IMR-90 (cell line): ENCODE data around the gene GRID1. TPM values are rescaled to one million over a fixed set of nuclear protein-coding genes. Genes with fewer than 3 reads are reported as not detected.

Source experiments
- ATAC-seq: fragments of 200-7000 bp; cut with Tn5 transposase; 2 replicates; pipeline ENCODE4 v1.9.1; 2020; ENCODE audit warnings: low read depth, mild to moderate bottlenecking, moderate library complexity
- BruUV-seq: library from RNA; stranded (reverse); fragments of 400-500 nt; replicated peaks from 2 replicates; lab custom pipeline; 2021; lab: Mats Ljungman, UMichigan
- CTCF ChIA-PET: fragments of 300-600 bp; formaldehyde crosslinking; extraction: SDS; loops from one replicate; lab custom pipeline; 2021; ENCODE audit warnings: antibody characterized with exemption; lab: Yijun Ruan, JAX
- POLR2A ChIA-PET: fragments of 300-600 bp; sonication (Branson Sonifier 250); formaldehyde crosslinking; loops from one replicate; lab custom pipeline; 2022; ENCODE audit warnings: antibody characterized with exemption; ENCODE audit not compliant: unreplicated experiment; lab: Charles Lee
- DNase-seq: peaks from one replicate; pipeline ENCODE4 v3.0.0; 2013
- H2AFZ ChIP-seq: replicated peaks from 2 replicates; pipeline ENCODE3; 2013; ENCODE audit warnings: low read length, mild to moderate bottlenecking; ENCODE audit not compliant: poor library complexity
- H2AK5ac ChIP-seq: 2 replicates; pipeline ENCODE4 v1.6.1; 2013; ENCODE audit warnings: low read depth, low read length, inconsistent platforms
- H2AK9ac ChIP-seq: replicated peaks from 2 replicates; pipeline ENCODE3; 2013; ENCODE audit warnings: mild to moderate bottlenecking, low read depth, low read length, moderate library complexity; ENCODE audit not compliant: poor library complexity
- H2BK120ac ChIP-seq: 2 replicates; pipeline ENCODE4 v1.6.1; 2013; ENCODE audit warnings: low read depth, low read length, inconsistent platforms
- H2BK15ac ChIP-seq: 3 replicates; pipeline ENCODE4 v1.6.1; 2013; ENCODE audit warnings: low read depth, low read length, inconsistent platforms
- H2BK20ac ChIP-seq: 2 replicates; pipeline ENCODE4 v1.6.1; 2013; ENCODE audit warnings: low read depth, mild to moderate bottlenecking, inconsistent platforms, low read length, moderate library complexity
- H2BK5ac ChIP-seq: 2 replicates; pipeline ENCODE4 v1.6.1; 2013; ENCODE audit warnings: mild to moderate bottlenecking, low read depth, low read length, inconsistent platforms; ENCODE audit not compliant: poor library complexity, severe bottlenecking
- H3K14ac ChIP-seq: replicated peaks from 2 replicates; pipeline ENCODE4 v1.6.1; 2013; ENCODE audit warnings: low read depth, low read length, inconsistent platforms
- H3K18ac ChIP-seq: 2 replicates; pipeline ENCODE4 v1.6.1; 2013; ENCODE audit warnings: low read depth, low read length, control low read depth
- H3K23ac ChIP-seq: 2 replicates; pipeline ENCODE4 v1.6.1; 2013; ENCODE audit warnings: low read depth, low read length, inconsistent platforms
- H3K27ac ChIP-seq: 2 replicates; pipeline ENCODE4 v1.5.1; 2013; ENCODE audit warnings: mild to moderate bottlenecking, control low read depth, low read length; ENCODE audit not compliant: insufficient read depth
- H3K27me3 ChIP-seq: 2 replicates; pipeline ENCODE4 v1.6.1; 2013; ENCODE audit warnings: low read length; ENCODE audit not compliant: control insufficient read depth, insufficient read depth
- H3K36me3 ChIP-seq: 2 replicates; pipeline ENCODE4 v1.6.1; 2013; ENCODE audit warnings: low read length, mixed read lengths; ENCODE audit not compliant: control insufficient read depth, insufficient read depth
- H3K4ac ChIP-seq: 2 replicates; pipeline ENCODE4 v1.6.1; 2013; ENCODE audit warnings: low read depth, low read length, inconsistent platforms
- H3K4me1 ChIP-seq: 2 replicates; pipeline ENCODE4 v1.6.1; 2013; ENCODE audit warnings: low read length, mixed read lengths; ENCODE audit not compliant: control insufficient read depth, insufficient read depth
- H3K4me2 ChIP-seq: 2 replicates; pipeline ENCODE4 v1.6.1; 2013; ENCODE audit warnings: low read depth, mild to moderate bottlenecking, control low read depth, low read length, moderate library complexity
- H3K4me3 ChIP-seq: 2 replicates; pipeline ENCODE4 v1.5.1; 2013; ENCODE audit warnings: low read depth, mild to moderate bottlenecking, control low read depth, low read length, moderate library complexity; ENCODE audit not compliant: insufficient read depth
- H3K56ac ChIP-seq: 2 replicates; pipeline ENCODE4 v1.6.1; 2013; ENCODE audit warnings: low read length, inconsistent platforms; ENCODE audit not compliant: insufficient read depth; ENCODE audit errors: extremely low read depth
- H3K79me1 ChIP-seq, 2 experiments: 2 replicates each; pipeline ENCODE4 v1.6.1; 2013; ENCODE audit warnings: low read length in 2 of 2, inconsistent platforms in 1 of 2, low read depth in 1 of 2
- H3K9ac ChIP-seq: 2 replicates; pipeline ENCODE4 v1.6.1; 2013; ENCODE audit warnings: low read depth, low read length, control low read depth
- H3K9me1 ChIP-seq: 2 replicates; pipeline ENCODE4 v1.6.1; 2013; ENCODE audit warnings: low read length, inconsistent platforms; ENCODE audit not compliant: insufficient read depth
- H3K9me3 ChIP-seq: 2 replicates; pipeline ENCODE4 v1.6.1; 2013; ENCODE audit warnings: low read length; ENCODE audit not compliant: control insufficient read depth, insufficient read depth
- H4K20me1 ChIP-seq: 2 replicates; pipeline ENCODE4 v1.6.1; 2013; ENCODE audit warnings: low read length, inconsistent platforms; ENCODE audit not compliant: insufficient read depth
- H4K5ac ChIP-seq: 2 replicates; pipeline ENCODE4 v1.6.1; 2013; ENCODE audit warnings: mild to moderate bottlenecking, low read depth, low read length, control low read depth
- H4K8ac ChIP-seq, 2 experiments: 2 replicates each; pipeline ENCODE4 v1.6.1; 2013; ENCODE audit warnings: low read depth in 2 of 2, low read length in 2 of 2, control low read depth in 1 of 2, inconsistent platforms in 1 of 2
- H4K91ac ChIP-seq: 2 replicates; pipeline ENCODE4 v1.6.1; 2013; ENCODE audit warnings: low read depth, low read length, inconsistent platforms; ENCODE audit not compliant: insufficient read depth
- BHLHE40 ChIP-seq: fragments of 150-350 bp; IDR thresholded peaks from 2 replicates; pipeline ENCODE4 v1.6.1; 2016; ENCODE audit warnings: mild to moderate bottlenecking, low read depth, low read length
- CEBPB ChIP-seq: IDR thresholded peaks from 2 replicates; pipeline ENCODE4 v1.6.1; 2012; ENCODE audit warnings: low read depth, low read length, improper control_type of control experiment
- CHD1 ChIP-seq: IDR thresholded peaks from 2 replicates; pipeline ENCODE4 v1.6.1; 2012; ENCODE audit warnings: low read depth, low read length, improper control_type of control experiment
- CTCF ChIP-seq: conservative IDR thresholded peaks from 2 replicates; pipeline ENCODE4 v1.5.1; 2012; ENCODE audit warnings: mild to moderate bottlenecking, low read depth, low read length, improper control_type of control experiment
- ELK1 ChIP-seq: fragments of 150-350 bp; IDR thresholded peaks from 2 replicates; pipeline ENCODE4 v1.6.1; 2016; ENCODE audit warnings: low read depth, mild to moderate bottlenecking, low read length, moderate library complexity, borderline replicate concordance
- FOS ChIP-seq: fragments of 150-350 bp; IDR thresholded peaks from 2 replicates; pipeline ENCODE4 v1.6.1; 2016; ENCODE audit warnings: low read depth, low read length
- MAFK ChIP-seq: IDR thresholded peaks from 2 replicates; pipeline ENCODE4 v1.6.1; 2012; ENCODE audit warnings: low read depth, low read length, improper control_type of control experiment
- MAZ ChIP-seq: IDR thresholded peaks from 2 replicates; pipeline ENCODE4 v1.6.1; 2012; ENCODE audit warnings: low read depth, mild to moderate bottlenecking, low read length, improper control_type of control experiment, moderate library complexity, borderline replicate concordance
- NFE2L2 ChIP-seq: fragments of 150-350 bp; IDR thresholded peaks from 2 replicates; pipeline ENCODE4 v1.6.1; 2016; ENCODE audit warnings: low read depth, mild to moderate bottlenecking, low read length
- POLR2A ChIP-seq: IDR thresholded peaks from 2 replicates; pipeline ENCODE4 v1.6.1; 2012; ENCODE audit warnings: mild to moderate bottlenecking, low read depth, low read length
- RCOR1 ChIP-seq: IDR thresholded peaks from 2 replicates; pipeline ENCODE4 v1.6.1; 2012; ENCODE audit warnings: mild to moderate bottlenecking, low read length, improper control_type of control experiment; ENCODE audit not compliant: insufficient replicate concordance
- RFX5 ChIP-seq: IDR thresholded peaks from 2 replicates; pipeline ENCODE4 v1.8.0; 2012; ENCODE audit warnings: low read depth, mild to moderate bottlenecking, low read length, moderate library complexity
- SMC3 ChIP-seq: fragments of 150-350 bp; IDR thresholded peaks from 2 replicates; pipeline ENCODE4 v1.6.1; 2016; ENCODE audit warnings: low read depth, mild to moderate bottlenecking, antibody characterized with exemption, low read length, moderate library complexity
- USF2 ChIP-seq: fragments of 150-350 bp; IDR thresholded peaks from 2 replicates; pipeline ENCODE4 v1.6.1; 2017; ENCODE audit warnings: mild to moderate bottlenecking, antibody characterized with exemption, low read length, low read depth
- WGBS, 2 experiments: methylation state at CpG; one replicate each; pipeline versions ENCODE4 v1.1.5 to v1.1.7; 2013; ENCODE audit warnings: missing lambda C conversion rate in 2 of 2; ENCODE audit not compliant: insufficient read length in 1 of 2; ENCODE audit errors: extremely low coverage in 2 of 2; 5-methylcytosine and 5-hydroxymethylcytosine counted together
- dilution Hi-C: fragments of 300-500 bp; cut with HindIII; formaldehyde crosslinking; loops from one replicate; pipeline ENCODE4 v1.14.3; 2018; ENCODE audit warnings: low sequenced_read_pairs; ENCODE audit not compliant: unreplicated experiment
- in situ Hi-C: fragments of 300-500 bp; cut with MboI; formaldehyde crosslinking; loops from 3 replicates; pipeline ENCODE4 v1.14.3; 2019; ENCODE audit warnings: low sequenced_read_pairs, inconsistent platforms, mixed read lengths
- intact Hi-C: fragments of 100-400 bp; cut with micrococcal nuclease; formaldehyde crosslinking; loops from 2 replicates; pipeline ENCODE4 v1.10.0; 2022
- polyA plus RNA-seq, 3 experiments: library from polyadenylated mRNA; depleted of rRNA; stranded (reverse); fragments of >200 nt; gene quantifications; 2 replicates each; pipeline ENCODE4 v1.2.3, GENCODE V29; 2012; ENCODE audit warnings: low replicate concordance in 1 of 3
- total RNA-seq: library from RNA; depleted of rRNA; stranded (reverse); fragments of >200 nt; gene quantifications from 2 replicates; pipeline ENCODE4 v1.2.3, GENCODE V29; 2012

Gene GRID1
- total and polyA plus RNA-seq, 2 of the 4 experiments (the other 2 are of a cell fraction), result not detected

GRCh38 chr10:86361156-86362128 is 5.2 kb downstream of the GRID1 start:
- dilution Hi-C loops (no loop called here), intact Hi-C loops (no loop called here), in situ Hi-C loops (no loop called here)
- Histone ChIP-seq H3K27me3 (peaks cover 67% of the 10 kb centered on the region), H4K5ac (no peak overlapping the region), H4K91ac (no peak overlapping the region), H4K8ac (no peak overlapping the region), H2BK15ac (no peak overlapping the region), H3K9me1 (no peaks in the 10 kb centered on the region), H3K14ac (no peak overlapping the region), H2BK120ac (no peak overlapping the region), H3K18ac (no peak overlapping the region), H2AFZ (no peak overlapping the region), H2AK9ac (no peak overlapping the region), H3K9ac (no peak overlapping the region), H3K56ac (no peak overlapping the region), H4K20me1 (no peaks in the 10 kb centered on the region; the same call in none of the 2 replicates), H3K27ac (no peak overlapping the region), H3K79me1 (no peaks in the 10 kb centered on the region), H3K4ac (no peak overlapping the region), H3K4me2 (no peak overlapping the region), H3K4me3 (no peak overlapping the region), H3K9me3 (peaks cover 2% of the 10 kb centered on the region; the same call in 1 of the 2 replicates), H3K4me1 (no peaks in the 10 kb centered on the region; the same call in 1 of the 2 replicates), H2AK5ac (no peak overlapping the region), H2BK5ac (no peak overlapping the region), H2BK20ac (no peak overlapping the region), H3K36me3 (no peaks in the 10 kb centered on the region), H3K23ac (no peak overlapping the region)
- ChIA-PET POLR2A (no interaction called here), CTCF (interaction anchor here (0.5 kb wide), 1 partner anchor 41 kb away, joined by 4 read pairs; no protein-coding TSS in a partner anchor)
- DNase-seq (no peak), ATAC-seq (no peak)
- TF ChIP-seq USF2, result no peak
- no peak for TF ChIP-seq POLR2A
- no peak for TF ChIP-seq NFE2L2
- TF ChIP-seq CEBPB, result no peak
- TF ChIP-seq CHD1, result no peak
- TF ChIP-seq FOS, result no peak
- no peak for TF ChIP-seq ELK1
- TF ChIP-seq RFX5, result no peak
- no peak for TF ChIP-seq BHLHE40
- no peak for TF ChIP-seq MAFK
- no peak for TF ChIP-seq SMC3
- no peak for TF ChIP-seq RCOR1
- TF ChIP-seq CTCF, result no peak
- TF ChIP-seq MAZ, result no peak
- BruUV-seq, result no TSS peak
- 100% methylated on average over 2 of the region's 5 CpGs; no CpG with 5 or more reads in 1 of the 2 experiments for WGBS, 2 experiments
